Fibroblast of skin of right quadriceps (primary cell): ENCODE data around the gene KIAA0825.
A peak's percentile ranks its signal among the peaks of the same experiment; 100 is the strongest.

Experiments used
- DNase-seq: peaks from one replicate; pipeline ENCODE4 v3.0.0-alpha.2; 2013

Gene KIAA0825

DNA sequence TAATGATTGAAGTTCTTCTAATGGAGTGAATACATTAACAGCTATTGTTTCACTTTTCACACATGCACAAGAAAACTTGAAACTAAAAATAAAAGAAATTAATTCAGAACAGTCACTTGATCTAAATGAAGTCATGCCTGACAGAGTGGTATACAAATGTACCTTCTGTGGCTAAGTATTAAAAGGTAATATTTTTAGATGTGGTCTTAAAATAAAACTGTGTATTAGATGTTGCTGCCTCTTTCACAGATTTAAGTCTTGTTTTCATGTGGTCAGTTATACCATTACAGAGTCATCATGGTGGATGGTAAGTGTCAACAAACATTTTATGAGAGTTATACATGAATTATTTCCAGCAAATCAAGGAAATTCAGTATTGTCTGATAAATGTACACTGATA, 47.0 kb downstream of the KIAA0825 start:
- no peak for DNase-seq

DNA sequence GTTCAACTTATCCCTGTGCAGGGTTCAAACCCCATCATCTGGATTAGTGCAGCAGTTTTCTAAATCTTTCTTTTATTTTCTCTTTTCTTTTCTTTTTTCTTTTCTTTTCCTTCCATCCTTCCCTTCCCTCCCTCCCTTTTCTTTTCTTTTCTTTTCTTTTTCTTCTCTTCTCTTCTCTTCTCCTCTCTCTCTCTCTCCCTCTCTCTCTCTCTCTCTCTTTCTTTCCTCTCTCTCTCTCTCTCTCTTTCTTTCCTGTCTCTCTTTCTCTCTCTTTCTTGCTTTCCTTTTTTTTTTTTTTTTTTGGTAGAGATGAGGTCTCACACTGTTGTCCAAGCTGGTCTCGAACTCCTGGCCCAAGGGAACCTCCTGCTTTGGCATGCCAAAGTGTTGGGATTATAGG, 53.6 kb downstream of the KIAA0825 start:
- no peak for DNase-seq

DNA sequence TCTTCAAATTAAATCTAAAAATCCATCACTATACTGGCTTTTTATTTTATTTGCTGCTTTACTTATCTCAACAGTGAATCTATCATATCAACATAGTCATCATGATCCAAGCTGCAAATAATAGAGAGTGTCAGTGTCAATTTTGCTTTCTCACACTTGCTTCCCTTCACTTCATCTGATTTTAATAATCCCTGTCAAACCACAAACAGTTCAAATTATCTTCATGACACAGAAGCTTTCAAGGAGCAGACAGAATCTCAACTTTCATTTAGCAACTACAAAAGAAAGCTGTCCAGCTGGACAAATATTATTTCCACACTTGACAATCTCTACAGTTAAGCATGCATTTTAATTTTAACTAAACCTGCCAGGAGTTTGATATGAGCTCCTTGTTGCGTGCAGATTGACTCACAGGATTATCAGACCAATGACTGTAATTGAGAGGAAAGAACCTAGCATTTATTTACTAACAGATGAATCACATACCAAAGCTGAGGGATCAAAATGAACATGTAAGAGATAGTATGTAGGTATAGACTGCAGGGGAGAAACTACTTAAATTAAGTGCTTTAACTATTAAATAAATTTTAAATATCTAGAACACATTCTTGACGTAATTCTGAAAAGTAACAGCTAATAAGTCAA, 56.0 kb downstream of the KIAA0825 start:
- no peak for DNase-seq

DNA sequence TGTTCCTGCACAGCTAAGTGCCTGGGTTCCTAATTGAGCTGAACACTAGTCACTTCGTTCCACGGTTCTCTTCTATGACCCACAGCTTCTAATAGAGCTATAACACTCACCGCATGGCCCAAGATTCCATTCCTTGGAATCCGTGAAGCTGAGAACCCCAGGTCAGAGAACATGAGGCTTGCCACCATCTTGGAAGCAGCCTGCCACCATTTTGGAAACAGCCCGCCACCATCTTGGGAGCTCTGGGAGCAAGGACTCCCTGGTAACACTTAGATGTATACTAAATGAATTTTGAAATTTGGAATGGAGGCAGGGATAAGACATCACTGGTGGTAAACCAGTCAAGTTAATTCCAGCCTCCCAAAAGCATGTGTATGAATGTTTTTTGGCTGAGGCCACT, 60.4 kb downstream of the KIAA0825 start:
- DNase-seq = no peak

DNA sequence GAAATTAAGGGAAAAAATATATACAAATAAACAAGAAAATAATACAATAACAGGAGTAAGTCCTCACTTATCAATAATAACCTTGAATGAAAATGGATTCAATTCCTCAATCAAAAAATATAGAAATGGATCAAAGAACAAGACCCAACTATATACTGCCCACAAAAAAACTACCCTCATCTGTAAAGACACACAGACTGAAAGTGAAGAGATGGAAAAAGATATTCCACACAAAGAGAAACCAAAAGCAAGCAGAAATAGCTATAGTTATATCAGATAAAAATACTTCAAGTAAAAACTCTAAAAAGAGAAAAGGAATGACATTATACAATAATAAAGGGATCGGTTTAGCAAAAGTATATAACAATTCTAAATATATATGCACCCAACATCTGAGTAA, 66.5 kb downstream of the KIAA0825 start:
- DNase-seq = no peak

DNA sequence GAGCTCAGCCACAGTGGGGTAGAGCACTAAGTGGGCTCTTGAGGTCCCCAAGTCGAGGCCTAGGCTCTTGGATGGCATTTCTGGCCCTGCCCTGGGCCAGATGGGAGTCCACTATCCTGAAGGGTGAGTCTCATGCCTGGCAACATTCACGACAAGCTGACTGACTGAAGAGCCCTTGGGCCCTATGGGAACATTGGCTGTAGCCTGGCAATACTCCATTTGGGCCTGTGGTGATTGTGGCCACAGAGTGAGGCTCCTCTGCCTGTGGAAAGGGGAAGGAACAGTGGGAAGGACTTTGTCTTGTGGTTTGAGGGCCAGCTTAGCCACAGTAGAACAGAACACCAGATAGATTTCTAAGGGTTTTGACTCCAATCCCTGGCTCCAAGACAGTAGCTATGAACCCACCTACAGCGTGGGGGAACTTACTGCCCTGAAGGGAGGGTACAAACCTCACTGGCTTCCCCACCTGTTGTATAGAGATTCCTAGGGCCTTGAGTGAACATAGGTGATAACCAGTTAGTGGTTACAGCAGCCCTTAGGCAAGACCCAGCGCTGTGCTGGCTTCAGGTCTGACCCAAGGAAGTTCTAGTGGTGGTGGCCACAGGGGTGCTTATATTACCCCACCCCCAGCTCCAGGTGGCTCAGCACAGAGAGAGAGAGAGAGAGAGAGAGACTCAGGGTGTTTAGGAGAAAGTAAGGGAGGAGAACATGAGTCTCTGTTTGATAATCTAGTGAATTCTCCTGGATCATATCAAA, 72.4 kb downstream of the KIAA0825 start:
- DNase-seq = no peak

DNA sequence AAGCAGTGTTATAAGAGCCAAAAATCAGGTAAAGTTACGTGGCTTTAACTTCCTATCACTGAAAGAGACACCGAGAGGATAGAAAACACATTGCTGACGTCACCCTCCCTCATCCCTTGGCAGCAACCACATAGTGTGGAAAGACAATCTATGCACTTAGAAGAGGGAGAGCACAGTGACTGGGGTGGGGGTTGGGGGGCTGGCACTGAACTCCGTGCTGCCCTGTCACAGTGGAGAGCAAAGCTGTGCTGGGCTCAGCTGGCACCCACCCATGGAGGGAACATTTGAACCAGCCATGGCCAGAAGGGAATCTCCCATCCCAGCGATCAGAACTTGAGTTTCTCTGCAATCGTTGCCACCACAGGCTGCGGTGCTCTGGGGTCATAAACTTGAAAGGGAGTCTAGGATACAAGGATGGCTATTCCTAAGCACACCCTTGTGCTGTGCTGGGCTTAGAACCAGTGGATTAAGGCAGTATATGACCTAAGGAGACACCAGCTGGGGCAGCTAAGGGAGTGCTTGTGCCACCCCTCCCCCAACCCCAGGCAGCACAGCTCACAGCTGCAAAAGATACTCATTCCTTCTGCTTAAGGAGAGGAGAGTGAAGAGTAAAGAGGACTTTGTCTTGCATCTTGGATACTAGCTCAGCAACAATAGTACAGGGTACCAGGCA, 73.4 kb downstream of the KIAA0825 start:
- DNase-seq = no peak

DNA sequence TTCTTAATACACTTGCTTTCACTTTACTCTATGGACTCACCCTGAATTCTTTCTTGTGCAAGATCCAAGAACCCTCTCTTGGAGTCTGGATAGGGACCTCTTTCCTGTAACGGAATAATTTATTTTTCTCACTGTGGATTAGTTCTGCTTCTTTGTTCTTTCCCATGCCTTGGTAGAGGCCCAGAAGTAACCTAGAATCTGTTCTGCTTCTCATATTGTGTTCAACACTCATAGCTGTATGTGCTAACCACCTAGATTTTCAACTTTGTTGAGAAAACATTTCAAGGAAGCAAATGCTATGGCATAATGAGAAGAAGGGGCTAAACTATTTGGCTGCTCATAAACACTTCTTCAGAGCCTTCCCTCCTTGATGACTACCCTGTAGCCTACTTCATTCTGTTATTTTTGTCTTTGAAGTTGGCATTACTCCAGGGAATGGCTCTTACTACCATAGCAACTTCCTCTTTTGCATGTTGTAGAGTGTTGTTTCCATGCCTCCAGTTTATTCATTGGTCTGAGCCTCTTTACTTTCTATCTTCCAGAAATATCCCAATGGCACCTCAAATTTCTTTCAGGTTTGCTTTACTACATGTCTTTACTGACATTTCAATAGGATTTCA, 74.3 kb downstream of the KIAA0825 start:
- DNase-seq = peak; percentile 20

DNA sequence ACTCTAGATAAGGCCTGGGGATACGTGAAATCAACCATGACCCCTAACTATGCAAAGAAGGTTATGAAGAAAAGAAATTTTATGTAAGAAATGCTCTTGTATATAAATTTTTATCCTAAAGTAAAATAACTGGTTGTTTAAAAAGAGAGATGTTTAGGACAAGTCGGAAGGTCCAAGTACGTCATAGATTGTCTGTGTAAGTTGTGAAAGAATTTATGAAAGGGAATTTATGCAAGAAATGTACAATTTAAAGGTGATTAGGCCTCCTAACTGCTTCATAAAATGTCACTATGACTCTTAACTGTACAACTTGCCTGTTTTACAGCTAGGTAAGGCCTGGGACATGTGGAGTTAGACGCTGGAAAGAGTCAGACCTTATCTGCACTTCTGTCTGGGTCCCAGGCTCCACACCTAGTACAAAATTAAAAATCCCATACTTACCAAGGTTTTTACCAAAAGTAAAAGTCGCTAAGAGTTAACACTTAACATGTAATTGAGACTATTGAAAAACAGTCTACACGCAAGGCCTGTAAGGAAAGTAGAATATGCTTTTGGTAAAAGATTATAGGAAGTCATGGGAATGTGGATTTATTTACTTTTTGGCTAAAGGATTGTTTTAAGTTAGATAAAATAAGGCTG, 77.4 kb downstream of the KIAA0825 start:
- DNase-seq = no peak

DNA sequence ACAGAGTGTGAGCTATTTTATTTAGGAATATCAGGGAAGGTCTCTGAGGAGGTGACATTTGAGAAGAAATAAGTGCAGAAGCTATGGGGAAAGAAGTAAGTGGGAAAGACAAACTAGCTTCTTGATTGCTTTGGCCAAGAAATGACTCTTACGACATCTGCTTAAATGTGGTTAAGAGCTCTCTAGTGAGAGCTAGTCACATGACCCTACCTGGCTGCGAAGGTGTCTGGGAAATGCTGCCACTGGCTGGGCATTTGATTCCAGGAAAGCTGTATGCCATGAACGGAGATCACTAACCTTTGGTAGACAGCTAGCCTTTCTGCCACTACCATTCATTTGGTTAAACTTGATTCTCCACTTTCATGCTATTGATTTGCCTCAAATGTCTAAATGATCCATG, 80.1 kb downstream of the KIAA0825 start:
- no peak for DNase-seq

DNA sequence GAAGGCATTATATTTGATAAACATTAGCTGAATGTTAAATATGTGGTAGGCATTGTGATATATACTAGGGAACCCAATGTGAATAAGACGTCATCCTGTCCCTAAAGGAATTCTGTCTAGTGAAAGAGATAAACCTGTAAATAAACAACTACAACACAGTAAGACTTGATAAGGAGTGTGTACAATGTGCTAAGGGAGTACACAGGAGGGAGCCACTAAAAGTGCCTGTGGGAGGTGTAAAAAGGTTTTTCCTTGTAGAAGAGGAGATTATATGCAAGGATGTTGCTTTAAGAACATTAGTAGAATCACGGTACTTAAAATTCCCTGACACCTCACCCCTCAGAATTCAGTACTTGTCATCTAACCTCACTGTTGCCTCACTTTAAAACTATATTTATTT, 91.7 kb downstream of the KIAA0825 start:
- no peak for DNase-seq

DNA sequence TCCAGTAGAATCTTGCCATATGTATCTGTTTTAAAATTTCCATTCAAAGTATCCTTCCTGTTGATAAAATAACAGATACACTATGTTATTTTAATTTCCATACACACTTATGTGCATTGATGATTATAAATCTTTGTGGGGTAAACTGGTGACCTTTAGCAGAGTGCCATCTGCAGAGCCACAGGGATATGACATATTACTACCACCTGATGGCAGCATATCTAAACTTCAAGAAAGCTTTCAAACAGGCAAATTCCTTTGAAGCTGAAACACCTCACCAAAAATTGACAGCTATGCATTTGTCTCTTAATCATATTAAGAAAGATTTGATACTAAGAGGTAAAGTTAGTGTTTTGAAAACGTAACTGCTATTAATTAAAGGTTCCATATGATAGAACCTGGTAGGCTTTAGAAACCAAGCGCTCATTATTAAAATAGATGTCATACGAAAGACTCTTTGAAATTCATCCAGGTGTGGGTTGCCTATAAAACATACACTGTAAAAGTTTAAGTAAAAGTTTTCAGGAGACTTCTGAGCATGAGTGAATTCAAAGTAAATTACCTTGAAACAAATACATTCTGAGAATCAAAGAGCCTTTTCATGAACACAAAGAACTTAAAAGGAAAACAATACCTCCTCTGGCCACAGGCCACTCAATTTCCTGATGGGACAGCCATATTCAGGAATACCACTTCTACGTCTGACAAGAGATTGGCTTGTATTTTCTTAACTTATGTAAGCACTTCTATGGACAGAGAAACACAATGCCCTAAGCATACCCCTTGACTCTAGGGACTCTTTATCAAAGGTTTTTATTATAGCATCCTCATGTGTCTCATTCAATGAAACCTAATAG, 93.3 kb downstream of the KIAA0825 start:
- DNase-seq = peak; percentile 38

DNA sequence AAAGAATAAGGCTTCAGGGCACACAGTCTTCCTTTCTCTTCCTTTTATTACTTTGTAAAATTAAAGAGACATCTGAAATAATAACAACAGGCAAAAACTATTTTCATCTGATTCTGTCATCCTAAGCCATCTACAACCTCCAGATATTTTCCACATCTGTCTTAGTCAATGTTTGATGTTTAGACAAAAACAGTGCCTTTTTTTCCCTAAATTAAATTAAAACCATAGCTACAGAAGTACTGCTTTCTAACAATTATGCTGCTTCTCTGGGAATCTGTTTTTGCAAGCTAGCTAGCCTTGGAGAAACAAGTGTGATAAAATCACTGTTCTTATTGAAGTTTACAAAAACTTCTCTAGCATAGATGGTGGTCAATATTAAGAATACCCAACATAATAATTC, 95.4 kb downstream of the KIAA0825 start:
- DNase-seq = no peak

DNA sequence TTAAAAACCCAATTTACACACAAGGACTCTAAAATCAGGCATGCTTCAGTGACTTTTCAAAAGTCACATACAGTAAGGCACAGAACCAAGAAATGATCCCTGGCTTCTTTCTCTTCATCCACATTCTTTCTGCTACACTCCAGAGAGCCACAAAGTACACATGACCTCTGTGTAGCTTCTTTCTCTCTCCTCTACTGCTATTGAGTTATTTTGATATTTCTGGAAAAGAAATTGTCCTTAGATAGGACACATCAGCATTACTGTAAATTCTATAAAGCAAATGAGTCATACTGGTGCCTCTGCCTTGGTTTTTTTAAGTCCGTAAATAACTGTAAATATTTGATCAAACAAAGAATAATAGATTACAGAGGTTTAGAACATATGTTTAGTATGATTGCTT, 96.3 kb downstream of the KIAA0825 start:
- DNase-seq = peak; percentile 17

DNA sequence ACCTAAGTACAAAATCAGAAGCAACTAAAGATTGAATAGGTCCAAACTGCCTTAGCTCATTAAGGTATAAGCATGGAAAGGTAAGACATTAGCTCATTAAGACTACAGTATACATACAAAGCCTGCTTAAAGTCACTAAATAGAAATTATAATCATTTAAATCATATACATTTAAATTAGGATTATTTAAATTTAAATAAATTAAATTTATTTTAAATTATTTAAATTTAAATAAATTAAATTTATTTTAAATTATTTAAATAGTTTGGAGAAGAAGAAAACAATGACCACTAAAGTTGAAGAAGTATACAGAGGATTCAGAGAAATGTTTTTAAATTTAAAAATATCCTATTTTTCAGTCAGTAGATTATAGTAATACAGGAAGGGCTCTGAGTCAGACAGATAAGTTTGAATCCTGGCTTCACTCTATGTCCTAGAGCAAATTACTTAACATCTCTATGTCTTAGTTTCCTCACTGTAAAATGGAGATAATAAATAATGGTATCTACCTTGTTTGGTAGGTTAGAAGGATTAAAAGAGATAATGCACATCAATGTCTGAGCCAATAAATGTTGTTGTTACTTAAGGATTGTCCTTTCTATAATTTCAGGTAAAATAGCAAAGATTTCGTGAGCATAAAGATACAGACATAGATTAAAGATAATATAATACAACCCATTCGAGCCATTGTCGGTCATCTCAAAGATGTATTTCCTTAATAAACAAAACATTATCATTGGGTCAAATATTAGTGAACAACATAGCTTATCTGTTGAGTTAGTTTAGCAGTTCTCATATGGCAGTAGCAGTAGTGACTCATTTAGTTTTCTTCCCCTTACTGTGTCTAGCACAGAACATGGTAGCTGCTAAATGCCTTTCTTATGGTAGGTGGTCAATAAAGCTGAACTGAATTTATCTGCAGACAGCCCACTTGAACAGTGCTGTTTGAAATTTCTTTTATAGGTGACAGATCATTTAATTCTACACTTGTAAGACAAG, 100.6 kb downstream of the KIAA0825 start:
- DNase-seq = no peak

DNA sequence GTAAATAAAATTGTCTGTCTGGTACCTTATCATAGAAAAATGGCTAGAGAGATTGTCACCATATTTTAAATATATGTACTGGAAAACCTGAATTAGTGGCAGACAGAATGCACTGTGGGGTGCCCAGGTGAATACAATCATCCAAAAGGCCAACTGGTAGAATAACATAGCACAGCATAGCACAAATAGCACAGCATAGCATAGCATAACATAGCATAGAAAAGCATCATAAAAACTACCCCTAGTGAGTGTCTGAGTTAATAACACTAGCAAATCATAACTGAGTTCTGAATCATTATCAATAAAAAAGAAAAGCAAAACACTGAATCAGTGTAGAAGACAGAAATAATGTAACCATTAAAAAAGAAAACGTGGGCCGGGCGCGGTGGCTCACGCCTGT, 102.3 kb downstream of the KIAA0825 start:
- no peak for DNase-seq

DNA sequence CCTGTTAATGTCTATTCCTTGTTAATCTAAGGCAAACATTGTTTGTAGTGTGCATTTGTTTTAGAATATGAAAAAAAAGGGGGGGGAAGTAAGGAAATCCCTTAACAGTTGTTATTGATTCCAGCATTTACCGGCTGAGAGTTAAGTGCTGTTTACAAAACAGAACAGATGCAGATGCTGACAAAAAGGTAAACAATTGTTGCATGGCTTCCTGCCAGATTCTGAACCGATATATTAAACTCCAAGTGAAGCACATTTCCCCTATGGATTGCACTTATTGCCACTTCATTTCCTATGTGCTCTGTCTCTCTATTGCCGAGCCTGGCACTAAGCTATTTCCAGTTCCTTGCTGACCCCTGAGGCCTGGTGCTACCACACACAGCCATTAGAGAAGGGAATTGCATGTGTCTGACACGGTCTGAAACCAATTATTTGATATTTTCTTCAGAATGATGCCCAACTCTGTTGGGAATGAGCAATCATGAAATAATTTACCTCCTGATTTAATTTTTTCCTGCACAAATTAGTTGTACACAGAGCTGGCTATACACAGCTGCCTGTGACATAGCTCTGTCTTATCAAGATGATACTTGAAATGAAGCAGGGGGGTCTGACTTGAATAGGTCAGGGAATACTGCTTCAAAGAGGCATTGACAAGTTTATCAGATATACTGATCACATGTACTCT, 109.8 kb downstream of the KIAA0825 start:
- DNase-seq = no peak

DNA sequence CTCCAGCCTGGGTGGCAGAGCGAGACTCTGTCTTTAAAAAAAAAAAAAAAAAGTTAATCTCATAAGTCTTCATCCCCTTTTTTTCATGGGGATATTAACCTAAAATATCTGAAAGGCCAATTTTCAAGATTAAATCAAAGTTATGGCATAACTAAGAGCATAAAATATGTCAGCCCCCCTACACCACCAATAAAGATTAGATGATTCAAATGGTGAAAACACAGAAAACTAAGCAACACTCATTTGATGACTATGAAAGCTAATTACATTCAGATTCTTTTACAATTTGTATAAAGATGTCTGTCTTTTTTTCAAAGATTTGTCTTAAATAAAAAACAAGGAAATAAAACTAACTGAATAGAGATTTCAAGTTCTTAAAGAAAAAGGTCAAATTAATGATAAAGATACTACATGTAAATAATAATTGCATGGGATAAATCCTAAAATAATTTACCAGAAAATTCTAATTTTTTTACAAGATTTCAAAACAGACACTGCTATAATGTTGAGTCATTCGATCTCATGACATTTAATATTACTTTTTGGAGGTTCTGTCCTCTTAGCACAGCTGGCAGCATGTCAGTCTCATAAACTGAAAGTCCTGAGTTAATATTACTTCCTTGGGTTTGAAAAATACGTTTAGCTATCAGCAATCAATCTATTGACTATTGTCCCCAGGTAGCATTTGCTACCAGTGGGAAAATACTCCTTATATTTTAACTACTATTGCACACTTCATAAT, 112.9 kb downstream of the KIAA0825 start:
- peak; percentile 7 for DNase-seq

DNA sequence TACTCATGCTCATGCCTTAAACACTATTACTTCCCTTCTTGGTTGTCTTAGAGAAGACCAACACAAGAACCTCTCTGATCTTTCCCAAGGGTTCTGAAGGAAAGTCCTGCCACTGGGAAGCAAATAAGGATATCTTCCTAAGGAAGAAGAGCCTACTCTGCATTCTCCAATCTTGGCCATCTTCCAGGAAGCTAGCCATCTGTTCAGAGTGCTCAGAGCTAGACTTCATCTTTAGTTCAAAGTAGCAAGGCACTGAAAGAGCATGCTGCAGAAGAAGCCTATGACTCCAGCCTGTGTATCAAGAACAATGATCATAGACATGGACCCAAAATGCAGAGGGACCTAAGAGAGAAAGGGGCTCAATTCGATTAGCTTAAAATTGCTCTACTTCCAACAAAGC, 114.7 kb downstream of the KIAA0825 start:
- no peak for DNase-seq

DNA sequence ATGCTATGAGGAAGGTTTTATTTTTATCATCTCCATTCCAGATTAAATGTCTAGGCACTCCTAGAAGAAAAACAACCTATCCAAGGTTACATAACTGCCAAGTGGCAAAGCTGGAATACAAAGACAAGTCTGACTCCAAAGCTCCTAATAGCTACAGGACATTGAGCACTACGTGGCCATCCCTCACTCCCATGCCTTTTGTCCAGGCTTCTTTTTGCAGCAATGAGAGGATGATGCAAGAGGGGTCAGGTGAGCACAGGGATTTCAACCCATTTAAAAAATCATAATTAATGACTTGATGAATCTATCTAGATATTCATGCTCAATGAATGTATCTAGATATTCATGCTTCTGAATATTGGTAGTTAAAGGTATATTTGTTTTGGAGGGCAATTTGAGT, 117.0 kb downstream of the KIAA0825 start:
- no peak for DNase-seq
